DMS53 treated with DMSO at 0.1 percent for 48 hours (cell line): ENCODE measurements around the gene SORL1.

Source experiments
- DNase-seq: peaks from one replicate; lab custom pipeline; 2025; ENCODE audit not compliant: unreplicated experiment; lab: John Stamatoyannopoulos, UW

The SORL1 gene

DNA sequence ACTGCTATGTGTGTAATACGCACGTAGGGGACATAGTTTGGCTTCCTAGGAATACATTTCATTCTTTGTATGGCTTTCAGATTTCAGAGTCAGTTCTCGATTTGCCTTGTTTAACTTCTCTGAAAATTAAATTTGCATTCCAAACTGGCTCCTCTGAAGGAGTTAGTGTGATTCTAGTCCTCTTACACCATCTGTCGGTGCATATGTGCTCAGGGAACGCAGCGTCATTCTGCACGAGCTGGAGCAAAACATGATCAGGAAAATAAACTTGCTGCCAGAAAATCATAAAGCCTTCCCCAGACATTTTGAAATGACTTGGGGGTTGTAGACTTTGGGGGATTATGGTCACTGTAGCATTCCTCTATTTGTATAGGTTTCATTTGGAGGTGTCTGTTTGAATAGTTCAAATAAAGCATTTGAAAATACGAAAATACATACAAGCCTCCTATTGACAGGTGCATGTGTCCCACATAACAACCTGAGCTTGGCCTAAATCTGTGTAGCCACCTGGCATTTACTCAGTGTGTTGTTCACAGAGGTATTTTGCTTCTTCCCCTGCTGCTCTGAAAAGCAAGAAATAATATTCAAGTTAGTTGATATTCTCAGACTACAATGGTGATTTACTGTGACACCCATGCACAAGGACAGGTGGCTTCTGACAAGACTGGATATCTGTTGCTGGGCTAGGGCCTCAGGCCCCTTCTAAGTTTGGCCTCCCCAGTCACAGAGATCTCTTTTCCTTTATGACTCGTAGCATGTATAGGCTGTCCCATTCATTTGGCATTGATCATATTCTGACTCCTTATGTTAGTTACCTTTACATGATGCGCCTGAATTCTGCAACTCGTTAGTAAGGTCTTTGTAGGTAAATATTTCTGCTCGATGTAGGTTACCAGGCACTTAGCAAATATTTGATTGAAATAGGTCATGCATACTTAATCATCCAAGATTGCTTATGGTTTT lies 82.3 kb downstream of the SORL1 start:
- DNase-seq, result no peak

DNA sequence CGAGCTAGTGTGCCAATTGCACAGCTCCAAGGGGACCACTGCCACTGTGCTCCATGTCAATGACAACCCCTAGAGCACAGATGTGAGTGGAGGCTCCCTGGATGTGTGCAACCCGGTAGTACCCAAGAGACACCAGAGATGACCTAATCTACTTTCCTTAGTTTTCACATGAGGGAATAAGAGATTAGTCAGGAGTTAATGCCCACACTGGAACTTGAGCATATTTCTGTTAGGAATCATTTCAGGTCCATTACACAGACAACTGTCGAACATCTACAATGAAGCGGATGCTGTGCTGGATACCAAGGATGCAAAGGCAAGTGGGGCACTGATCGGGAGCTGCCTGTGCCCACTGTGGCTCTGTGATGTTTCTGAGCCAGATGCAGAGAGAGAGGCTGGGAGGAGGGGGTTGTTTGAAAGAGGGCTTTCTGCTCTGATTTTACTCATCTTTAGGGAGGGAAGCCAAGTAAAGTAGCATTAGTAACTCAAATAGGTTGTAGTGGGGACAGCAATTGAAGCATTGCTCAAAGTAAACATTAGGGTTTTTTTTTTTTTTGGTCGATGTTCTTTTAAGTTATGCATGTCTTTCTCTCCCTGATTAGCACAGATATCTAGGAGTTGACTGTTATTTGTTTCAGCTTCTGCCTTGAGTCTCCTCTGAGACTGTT lies 83.1 kb downstream of the SORL1 start:
- DNase-seq, result no peak

DNA sequence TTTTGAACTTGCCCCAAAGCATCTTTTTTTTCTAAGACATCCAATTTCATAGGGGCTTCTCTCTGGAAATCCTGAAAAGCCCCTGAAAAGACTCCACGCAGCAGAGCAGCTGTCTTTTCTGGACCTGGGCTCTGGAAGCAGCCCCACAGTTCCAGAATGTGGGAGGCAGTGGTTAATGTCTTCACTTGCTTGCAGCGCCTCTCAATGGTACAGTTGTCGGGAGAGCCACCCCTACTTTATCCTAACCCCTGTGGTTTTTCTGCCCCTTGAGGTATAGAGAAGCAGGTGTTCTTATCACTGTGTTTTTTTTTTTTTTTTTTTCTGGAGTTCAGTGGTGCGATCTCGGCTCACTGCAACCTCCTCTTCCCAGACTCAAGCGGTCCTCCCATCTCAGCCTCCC lies 84.0 kb downstream of the SORL1 start:
- no peak for DNase-seq

DNA sequence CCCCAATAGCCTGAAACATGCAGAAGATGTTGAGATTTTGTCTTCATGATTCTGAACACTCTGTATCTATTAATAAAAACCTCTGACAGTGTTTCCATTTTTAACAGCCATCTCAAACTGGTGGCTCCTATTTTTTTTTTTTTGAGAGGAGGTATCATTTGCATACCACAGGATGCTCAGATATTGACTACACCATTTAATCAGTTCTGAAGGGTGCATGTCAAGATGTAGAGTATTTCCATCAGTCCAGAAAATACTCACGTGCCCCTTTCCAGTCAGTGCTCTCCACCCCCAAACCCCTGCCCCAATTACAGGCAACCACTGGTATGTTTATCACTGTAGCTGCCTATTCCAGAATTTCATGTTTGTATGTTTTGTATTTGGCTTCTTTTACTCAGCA lies 85.9 kb downstream of the SORL1 start:
- no peak for DNase-seq

DNA sequence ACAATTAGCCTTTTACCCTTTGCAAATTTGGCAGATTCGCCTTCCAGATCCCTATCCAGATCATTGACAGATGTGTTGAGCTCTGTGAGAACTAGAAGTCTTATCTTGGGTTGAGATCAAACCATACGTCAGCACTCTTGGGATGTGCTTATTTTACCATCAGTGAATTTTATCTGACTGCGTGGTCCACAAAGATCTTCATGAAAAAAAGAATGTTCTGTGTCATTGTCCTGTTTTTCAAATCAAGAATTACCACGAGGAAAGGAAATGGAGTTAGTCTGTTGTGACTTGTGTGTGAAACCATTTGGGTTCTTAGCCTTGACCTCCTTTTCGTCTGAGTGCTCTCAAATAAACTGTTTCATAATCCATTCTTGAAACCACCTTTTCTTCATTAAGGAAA lies 86.9 kb downstream of the SORL1 start:
- no peak for DNase-seq

DNA sequence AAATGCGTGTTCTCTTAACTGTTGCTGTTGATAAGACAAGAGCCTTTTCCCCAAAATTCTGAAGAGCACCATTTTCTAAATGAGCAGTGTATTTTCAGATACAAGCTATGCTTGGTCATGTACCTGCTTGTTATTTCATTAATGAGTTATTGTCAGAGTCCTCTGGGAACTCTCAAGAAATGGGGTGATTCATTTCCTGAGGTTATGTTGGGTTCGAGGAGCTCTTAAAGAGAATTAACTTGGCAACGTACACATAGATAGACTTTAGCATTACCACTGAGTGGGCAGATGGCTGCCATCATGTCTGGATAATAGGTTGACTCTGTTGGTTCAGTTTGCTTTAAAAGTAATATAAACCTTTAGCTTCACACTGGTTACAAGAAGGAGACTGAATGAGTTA lies 88.5 kb downstream of the SORL1 start:
- no peak for DNase-seq

DNA sequence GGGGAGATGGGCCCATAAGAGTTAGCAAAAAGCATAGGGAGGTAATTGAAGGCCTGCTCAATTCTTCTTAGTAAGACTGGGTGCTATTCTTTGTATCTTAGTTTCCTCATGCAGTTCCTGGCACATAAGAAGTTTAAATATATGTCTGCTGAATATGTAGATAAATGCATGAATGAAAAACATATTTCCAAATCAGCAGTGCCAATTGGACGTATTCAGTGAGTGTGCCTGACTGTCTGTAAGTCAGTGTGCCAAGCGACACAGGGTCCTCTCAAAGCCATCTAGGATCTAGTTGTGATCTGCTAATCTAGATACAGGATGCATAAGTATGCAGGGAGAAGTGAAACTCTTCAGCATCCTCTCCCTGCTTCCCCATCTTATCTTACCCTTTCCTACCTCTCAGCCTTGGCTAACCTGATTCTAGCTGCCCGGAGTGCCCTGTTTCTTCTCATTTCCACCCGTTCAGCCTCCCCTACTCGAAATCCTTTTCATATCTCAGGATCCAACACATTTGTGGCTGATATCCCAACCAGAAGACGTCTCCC lies 91.8 kb downstream of the SORL1 start:
- DNase-seq, result no peak

DNA sequence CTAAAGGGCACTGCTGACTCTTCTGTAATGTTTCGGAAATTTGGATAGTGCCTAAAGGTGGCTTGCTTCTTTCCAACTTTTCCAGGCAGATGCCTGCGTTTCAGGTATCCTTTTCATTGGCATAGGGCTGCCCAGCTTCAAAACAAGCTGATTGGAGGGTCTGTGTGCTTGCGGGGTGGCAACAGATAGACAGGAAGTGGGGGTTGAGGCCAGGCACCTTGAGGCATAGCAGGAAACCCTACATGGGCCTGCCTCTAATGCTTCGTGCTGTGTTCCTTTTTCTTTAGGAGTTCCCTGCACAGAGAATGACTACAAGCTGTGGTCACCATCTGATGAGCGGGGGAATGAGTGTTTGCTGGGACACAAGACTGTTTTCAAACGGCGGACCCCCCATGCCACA lies 92.8 kb downstream of the SORL1 start:
- no peak for DNase-seq

DNA sequence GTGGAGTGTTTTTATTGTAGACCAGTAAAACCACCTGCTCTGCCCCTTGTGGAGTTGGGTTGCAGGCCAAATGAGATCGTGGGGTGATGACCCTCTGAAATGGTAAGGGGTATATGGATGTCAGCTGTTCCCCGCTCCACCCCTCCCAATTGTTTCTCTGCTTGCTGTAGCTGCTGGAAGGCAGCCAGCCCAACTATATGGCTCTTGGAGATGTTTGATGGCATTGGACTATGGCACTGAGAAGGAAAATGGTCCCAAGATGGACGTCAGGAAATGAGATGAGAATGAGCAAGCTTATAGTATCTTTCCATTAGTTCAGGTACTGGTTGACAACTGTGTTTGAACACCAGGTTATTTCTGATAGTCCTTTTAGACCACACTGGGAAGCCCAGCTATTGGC lies 95.5 kb downstream of the SORL1 start:
- no peak for DNase-seq

DNA sequence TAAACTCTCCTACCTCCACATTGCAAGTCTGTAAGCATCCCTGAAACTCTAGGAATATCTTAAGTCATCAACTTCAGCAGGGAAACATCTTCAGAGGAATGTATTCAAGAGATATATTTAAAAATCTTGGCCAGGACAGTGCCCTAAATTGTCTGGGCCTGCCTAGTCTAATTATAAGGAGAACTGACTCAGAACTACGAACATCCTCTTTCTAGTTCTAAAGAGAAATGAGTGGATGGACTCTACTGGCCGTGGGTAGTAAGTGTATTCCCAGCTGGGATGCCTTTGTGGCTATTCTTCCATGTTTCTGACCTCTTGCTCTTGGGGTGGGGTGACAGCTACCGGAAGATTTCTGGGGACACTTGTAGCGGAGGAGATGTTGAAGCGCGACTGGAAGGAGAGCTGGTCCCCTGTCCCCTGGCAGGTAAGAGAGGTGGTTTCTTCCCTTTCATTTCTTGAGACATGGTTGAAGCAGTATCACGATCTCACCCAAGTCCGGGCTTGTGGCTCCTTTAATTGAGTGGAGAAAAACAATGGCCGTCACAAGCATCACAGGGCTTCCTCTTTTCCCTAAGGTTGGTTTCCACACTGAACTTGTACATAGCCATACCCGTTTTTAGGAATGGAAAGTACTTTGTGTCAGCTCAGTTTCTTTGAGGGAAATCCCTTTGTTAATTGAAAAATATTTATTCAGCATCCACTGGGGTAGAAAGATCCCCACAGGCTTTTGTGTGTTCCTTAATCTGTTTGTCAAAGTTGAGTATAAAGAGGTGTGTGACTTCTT lies 98.3 kb downstream of the SORL1 start:
- DNase-seq, result no peak

DNA sequence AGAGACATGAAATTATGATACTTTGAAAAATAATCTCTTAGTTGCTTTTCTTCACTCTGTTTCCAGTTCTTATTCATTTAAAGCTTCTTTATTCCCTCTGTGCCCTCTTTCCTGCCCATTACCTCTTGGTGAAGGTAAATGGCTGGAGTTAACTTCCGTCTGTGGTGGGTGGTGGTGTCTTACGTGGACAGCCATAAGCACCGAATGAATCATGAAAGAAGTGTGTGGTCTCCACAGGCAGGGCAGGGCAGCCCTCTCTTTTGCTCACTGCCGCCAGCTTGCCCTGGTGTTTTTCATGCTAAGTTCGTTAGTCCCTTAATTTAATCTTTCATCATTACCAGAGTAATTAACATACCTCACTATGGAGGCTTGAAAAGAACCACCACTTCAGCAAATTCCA lies 99.3 kb downstream of the SORL1 start:
- no peak for DNase-seq

DNA sequence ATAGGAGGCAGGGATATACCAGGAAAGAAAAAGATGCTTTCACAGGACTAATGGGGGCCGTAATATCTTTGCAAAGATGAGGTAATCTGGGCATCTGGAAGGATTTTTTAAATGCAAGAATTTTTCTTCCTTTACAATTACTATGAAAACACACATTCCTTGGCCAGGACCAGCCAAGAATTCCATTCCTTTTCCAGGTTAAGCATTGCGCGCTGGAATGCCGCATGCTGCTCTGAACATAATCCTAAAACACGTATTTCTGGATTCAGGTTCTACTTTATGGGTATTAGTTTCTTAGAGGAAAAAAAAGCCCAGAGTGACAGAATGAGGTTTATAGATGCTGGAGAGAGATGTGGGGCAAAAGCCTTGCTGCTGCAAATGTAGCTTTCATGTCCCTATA lies 100.0 kb downstream of the SORL1 start:
- DNase-seq, result no peak

DNA sequence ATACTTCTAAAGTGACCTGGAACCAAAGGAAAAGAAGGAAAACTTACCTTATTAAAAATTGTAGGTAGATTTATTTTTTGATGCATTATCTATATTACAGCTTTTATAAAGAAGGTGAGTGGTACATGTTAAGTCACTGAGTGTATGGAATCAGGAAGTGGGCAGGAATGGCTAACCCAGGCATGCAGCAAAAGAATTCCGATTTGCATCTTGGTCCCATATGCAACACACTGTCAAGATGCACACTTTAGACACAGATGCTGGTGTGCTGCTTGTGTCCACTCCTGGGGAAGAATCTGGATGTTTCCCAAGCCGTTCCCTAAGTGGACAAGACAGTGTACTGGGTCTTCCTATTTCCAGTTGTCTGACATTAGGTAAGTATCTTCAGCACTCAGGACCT lies 100.5 kb downstream of the SORL1 start:
- DNase-seq, result no peak

DNA sequence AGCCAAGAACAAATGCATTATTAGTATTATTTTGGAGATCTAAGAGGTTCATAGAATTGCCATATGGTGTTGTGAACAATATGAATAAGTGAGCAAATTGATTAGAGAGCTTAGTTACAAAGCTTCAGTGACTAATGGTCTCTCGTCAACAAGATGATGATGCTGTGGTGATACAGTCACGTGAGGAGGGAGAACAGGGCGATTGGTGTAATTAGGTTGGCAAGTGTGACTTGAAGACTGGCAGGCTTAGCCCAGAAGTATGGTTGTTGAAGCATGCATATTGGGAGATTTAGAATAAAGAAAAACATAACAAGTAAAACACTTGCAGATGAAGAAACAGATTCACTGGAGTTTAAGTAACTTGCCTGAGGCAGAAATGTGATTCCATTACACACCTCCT lies 101.3 kb downstream of the SORL1 start:
- DNase-seq, result no peak

DNA sequence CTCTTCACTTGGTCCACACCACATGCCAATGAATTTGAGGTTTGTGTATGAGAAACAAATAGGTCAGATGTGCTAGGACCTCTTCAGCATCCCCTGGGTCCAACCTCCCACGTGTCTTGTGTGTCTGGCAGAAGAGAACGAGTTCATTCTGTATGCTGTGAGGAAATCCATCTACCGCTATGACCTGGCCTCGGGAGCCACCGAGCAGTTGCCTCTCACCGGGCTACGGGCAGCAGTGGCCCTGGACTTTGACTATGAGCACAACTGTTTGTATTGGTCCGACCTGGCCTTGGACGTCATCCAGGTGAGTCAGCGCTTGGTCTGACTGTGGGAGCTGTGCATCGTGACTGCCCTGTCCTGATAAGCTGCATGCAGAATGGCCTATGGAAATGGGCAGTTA lies 101.7 kb downstream of the SORL1 start:
- DNase-seq, result peak; percentile 87

DNA sequence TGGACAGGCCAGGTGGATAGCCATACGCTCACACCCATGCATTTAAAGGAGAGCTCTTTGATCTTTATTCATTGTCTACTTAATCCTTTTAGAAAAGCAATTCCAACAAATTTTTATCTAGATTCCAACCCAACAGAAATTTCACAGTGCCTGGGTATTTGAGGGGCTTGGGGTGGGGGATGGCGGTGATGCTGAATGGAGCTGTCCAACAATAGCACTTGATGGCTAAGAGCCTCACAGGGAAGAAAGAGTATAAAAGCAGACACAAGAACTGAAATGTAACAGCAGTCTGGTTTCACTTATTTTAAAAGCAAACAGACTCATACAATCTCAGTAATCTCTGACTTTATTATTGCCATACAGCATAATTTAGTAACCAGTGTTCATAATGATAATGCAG lies 102.4 kb downstream of the SORL1 start:
- no peak for DNase-seq

DNA sequence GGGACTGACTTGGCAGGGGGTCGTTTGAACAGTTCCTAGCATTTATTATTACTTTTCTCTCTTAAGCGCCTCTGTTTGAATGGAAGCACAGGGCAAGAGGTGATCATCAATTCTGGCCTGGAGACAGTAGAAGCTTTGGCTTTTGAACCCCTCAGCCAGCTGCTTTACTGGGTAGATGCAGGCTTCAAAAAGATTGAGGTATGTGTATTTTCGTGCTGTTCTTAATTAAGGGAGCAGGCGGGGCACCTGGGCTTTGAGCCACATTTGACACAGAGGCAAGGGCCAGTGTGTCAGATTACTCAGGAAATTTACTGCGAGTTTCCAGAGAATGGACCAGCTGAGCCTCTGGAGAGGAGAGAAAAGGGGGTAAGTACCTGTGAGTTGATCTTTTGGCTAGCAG lies 103.0 kb downstream of the SORL1 start:
- DNase-seq, result no peak

DNA sequence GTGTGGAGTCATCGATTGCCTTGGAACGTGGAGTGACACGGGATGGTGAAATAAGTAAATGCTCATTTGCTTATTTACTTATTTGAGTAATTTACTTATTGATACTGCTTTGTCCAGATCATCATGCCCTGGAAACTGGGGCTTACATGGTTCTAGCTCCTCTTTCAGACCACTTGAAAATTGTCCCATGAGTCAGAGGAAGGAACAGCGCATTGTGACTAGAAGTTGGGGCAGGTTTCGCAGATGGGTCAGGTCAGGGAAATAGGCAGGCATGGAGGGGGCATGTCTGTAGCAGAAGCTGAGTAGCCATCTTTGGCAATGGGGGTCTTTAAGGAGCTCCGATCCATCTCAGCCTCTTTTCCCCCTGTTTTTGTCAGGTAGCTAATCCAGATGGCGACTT lies 104.8 kb downstream of the SORL1 start:
- DNase-seq, result no peak

DNA sequence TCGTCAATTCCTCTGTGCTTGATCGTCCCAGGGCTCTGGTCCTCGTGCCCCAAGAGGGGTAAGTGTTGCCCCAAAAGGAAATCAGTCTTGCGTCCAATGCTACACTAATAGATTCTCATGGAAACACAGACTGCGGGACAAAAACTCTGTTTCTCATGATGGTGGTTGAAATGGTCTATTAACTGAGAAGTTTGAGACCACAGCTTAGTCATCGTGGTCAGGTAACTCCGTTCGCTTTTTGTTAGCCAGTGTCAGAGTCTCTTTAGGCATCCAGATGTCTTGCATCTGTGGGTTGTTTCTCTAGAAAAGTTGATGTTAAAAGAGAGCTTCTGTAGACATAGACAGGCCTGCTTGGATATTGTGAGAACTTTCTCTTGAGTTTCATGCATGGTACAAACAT lies 105.2 kb downstream of the SORL1 start:
- DNase-seq, result no peak

DNA sequence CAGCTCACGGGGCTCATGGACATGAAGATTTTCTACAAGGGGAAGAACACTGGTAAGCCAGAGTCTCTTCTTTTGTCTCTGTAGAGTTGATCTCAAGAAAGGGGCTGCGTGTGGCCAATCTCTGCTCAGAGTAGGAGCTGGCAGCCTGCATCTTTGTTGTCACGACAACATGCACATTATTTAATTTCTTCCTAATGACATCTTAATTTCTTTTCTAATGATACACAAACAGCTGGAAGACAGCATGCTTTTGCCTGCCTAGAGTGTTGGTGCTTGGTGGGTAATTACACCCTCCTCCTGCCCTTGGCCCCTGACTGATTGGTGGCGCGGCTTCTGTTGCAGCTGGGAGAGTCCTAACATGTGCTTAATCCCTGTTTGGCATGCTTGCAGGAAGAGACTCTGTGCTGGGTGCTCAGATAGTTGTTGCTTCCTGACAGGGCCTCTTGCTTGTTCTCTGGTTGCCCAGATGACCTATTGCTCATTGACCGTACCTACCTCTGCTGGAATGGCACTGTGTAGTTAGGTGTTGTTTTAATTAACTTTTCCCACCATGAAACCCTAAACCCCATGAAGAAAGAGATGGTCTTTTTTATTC lies 107.6 kb downstream of the SORL1 start:
- no peak for DNase-seq

DNA sequence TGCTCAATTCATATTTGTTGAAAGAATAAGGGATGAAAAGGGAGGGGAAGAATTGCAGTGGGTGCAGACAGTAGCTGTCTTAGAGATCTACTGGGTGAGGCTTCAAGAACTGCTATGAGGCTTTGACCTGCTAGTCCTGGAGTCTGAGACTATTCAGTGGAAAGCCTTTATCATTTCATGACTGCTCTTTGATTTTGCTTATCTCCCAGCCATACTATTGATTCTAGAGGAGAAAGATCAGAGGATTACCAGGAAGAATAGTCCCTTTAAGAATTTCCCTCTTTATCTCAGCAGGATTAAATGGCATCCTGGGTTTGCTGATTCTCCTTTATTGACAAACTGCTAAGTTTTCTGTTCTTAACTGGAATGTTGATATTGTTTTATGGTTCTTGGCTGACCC lies 108.1 kb downstream of the SORL1 start:
- no peak for DNase-seq
